CD4-positive, alpha-beta T cell treated with Interleukin-6 at 100 ng/mL for 8 hours (primary cell): ENCODE data around the gene BRAT1.

ENCODE experiments used
- DNase-seq: peaks from one replicate; pipeline ENCODE4 v3.0.0-alpha.2; 2020; ENCODE audit warnings: mixed read lengths, low spot score

BRAT1 gene

GRCh38 chr7:2495418-2496299, 59.7 kb downstream of the BRAT1 start:
- no peak for DNase-seq

DNA sequence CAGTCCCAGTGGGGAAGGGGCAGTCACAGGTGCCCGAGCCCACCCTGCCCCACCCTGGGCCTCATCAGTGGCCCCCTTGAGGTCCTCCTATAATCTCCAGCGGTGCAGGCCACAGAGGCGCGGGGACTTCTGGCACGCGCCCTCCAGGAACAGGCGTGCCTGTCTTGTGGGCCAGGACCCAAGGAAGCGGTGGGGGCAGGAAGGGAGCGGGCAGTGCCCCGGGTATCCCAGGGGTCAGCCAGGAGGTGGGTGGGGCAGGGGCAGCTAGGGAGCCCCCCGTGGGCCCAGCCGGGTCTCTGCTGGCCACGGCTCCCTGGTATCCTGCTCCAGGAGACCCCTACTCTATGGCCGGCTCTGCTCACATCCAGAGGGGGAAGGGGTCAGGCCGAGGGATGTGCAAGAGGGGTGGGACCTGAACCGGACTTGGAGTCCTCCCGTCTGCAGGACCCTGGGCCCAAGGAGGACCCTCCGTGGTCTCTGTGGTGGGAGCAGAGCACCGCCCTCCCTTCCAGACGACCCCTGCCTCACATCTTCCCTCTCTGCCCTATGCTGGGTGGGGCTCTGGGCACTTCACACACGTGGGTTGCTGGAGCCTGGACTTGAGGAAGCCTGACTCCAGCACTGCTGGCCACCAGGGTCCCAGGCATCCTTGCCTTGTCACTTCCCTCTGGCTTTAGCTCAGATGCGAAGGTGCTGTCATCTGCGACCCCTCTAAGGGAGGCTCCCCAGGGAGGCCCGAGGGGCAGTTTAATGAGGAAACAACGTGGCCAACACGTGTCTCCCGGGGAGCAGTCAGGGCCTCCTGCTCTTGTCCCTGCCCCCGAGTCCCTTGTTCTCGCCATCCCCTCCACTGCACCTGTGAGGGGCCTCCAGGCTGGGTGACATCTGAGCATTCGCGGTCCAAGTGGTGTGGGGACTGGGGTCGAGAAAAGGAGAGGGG, 60.9 kb downstream of the BRAT1 start:
- no peak for DNase-seq

DNA sequence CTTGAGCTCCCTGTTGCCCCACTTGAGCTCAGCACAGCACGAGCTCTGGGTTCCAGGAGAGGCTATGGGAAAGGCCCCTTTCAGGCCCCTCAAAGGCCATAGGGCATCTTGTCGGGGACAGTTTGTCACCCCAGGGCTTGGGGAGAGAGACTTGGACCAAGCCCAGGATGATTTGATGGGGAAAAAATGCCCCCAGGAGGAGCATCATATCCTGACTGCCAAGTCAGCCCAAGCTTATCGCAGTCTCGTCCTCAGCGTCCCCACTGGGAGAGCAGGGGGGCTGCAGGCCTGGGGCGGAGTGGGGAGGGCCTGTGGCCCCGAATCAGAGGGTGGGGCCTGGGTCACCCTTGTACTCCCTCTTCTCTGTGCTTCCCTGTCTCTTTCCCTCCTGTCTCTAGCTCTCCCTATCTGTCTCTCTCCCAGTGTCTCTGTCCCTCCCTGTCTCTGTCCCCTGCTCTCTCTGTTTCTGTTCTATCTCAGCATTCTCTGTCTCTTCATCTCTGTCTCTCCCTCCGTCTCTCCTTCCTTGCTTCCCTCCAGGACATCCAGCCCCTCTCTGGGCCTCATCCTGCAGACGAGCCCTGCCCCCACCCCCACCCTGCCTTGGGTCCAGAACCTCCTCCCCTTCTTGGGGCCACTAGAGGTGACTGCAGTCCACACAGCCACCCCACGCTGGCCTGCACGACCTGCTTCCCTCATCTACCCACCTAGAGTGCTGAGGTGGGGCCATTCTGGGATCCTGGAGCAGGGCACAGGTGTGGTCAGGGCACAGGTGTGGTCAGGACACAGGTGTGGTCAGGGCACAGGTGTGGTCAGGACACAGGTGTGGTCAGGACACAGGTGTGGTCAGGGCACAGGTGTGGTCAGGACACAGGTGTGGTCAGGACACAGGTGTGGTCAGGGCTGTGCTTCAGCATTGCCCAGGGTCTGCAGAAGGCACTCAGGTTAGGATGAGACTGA, 61.8 kb downstream of the BRAT1 start:
- DNase-seq: no peak

- no peak for DNase-seq
Observed at GRCh38 chr7:2492038-2492437, 63.3 kb downstream of the BRAT1 start.

DNA sequence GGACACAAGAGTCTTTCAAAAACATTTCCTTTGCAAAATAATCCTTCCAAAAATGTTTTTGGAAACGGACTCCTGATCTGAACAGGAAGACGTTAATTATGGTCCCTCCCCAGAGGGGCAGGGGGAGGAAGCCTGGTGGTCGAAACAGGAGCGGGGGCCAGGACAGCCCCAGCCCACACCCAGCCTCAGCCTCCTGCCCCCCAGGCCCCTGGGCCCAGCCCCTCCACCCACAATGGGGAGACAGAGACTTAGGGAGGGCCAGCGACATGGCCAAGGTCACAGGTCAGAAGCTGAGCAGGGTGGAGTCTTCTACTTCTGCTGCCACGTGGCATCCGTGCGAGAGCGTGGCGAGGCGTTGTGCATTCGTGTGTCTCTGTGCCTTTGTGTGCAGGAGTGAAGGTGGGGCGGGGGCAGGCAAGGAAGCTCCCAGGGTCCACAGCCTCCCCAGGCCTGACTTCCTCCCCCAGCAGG, 65.1 kb downstream of the BRAT1 start:
- no peak for DNase-seq

DNA sequence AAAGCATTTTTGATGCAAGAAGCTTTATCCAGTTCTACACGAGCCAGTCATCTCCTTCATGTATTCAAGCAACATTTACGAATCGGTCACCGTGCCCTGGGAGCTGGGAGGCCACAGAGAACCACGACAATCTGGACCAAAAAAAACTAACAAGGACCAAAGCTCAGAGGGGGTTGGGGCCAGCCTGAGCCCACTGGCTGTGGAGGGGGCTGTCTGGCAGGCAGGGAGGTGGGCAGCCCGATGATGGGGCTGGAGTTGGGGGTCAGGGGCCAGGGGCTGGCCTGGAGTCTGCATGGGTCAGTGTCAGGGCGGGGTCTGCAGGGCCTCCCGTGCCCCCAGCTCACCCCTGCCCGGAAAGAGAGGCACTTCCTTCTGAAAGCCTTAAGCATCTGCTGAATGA, 66.6 kb downstream of the BRAT1 start:
- DNase-seq: no peak

DNA sequence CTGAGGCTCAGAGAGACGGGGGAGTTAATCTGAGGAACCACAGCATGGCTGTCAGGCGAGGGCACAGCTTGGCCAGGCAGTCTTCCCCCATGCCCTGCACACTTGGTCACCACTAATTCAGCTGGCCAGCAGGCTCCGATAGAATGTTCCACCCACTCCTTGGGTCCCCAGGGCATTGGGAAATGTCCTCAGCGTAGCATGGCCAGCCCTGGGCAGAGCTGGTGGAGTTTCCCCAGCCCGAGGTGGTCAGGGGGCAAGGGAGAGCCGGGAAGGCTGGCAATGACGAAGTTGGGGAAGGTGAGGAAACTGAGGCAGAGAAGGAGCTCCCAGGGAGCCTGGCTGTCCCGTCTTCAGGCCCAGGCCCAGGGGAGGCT, 67.1 kb downstream of the BRAT1 start:
- no peak for DNase-seq
